Neural progenitor cell (in vitro differentiated cells): ENCODE data around the gene MFAP4.

Experiments
- CTCF ChIP-seq: fragments of 200-600 bp; sonication (generic); IDR thresholded peaks from 2 replicates; pipeline ENCODE4 v1.5.1; 2017; ENCODE audit warnings: antibody characterized with exemption, mild to moderate bottlenecking
- EZH2 ChIP-seq: fragments of 200-600 bp; sonication (generic); IDR thresholded peaks from 2 replicates; pipeline ENCODE4 v1.6.1; 2017; ENCODE audit warnings: antibody characterized with exemption, mild to moderate bottlenecking, moderate library complexity
- EZH2phosphoT487 ChIP-seq: fragments of 200-600 bp; sonication (generic); IDR thresholded peaks from 2 replicates; pipeline ENCODE4 v1.6.1; 2017; ENCODE audit warnings: antibody characterized with exemption

- TF ChIP-seq CTCF (no peak), EZH2 (no peak), EZH2phosphoT487 (no peak)
Observed at GRCh38 chr17:19333736-19334290, 53.2 kb downstream of the MFAP4 start.
